ENCODE measurements around the gene VEGFB.
A peak's percentile ranks its signal among the peaks of the same experiment; 100 is the strongest.

The VEGFB gene

DNA sequence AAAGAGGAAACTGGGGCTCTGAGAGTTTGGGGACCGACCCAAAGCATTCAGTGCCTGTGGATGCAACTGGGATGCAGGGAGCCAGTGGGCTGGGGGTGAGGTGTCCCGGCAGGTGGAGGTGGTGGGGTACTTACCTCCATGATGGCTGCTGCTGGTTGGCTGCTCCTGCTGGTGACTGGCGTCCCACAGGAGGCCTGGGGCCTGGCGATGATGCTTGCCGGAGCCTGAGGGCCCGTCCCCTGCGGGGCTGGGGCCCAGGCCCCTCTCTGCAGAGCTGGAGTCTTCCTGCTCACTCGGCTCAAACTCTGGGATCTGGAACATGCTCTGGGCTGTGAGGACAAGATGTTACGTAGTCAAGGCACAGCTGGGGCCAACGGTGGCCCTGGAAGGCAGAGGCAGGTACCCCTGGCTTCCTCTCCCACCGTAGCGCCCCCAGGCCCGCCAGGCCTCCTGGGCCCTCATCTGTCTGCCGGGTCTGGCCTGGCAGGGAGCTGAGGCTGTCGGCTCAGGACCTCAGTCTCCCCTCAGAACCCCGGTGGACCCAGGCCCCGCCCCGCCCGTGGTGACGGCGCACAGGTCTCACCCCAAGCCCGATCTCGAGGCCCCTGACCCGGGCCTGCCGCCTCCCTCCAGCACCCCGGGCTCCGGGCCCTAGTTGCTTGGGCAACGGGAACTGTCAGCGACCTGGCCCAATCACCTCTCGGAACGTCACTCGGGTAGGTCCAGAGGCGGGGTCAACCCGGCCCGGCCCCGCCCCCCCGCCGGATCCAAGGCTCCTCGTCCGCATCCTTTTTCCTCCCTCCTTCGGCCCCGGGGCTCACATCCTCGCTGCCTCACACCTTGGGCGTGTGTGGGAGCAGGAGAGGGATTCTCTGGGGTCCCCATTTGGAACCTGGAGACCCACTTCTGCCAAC, 49.9 kb downstream of the VEGFB start, which contains the start of gene BAD:
BAD (minus strand) TSS at position 618 of the 914 bp plus-strand sequence; CDS start at position 321, 297 bp downstream.
- peak; percentile 81 for DNase-seq (ENCODE audit: low read depth)

GRCh38 chr11:64284962-64285884, 50.8 kb downstream of the VEGFB start, which contains the start of gene GPR137:
Gene GPR137, plus strand, starts transcription at chr11:64285848. Its CDS starts 677 bp downstream, at chr11:64286525.
- no peak for DNase-seq (ENCODE audit: low read depth)

DNA sequence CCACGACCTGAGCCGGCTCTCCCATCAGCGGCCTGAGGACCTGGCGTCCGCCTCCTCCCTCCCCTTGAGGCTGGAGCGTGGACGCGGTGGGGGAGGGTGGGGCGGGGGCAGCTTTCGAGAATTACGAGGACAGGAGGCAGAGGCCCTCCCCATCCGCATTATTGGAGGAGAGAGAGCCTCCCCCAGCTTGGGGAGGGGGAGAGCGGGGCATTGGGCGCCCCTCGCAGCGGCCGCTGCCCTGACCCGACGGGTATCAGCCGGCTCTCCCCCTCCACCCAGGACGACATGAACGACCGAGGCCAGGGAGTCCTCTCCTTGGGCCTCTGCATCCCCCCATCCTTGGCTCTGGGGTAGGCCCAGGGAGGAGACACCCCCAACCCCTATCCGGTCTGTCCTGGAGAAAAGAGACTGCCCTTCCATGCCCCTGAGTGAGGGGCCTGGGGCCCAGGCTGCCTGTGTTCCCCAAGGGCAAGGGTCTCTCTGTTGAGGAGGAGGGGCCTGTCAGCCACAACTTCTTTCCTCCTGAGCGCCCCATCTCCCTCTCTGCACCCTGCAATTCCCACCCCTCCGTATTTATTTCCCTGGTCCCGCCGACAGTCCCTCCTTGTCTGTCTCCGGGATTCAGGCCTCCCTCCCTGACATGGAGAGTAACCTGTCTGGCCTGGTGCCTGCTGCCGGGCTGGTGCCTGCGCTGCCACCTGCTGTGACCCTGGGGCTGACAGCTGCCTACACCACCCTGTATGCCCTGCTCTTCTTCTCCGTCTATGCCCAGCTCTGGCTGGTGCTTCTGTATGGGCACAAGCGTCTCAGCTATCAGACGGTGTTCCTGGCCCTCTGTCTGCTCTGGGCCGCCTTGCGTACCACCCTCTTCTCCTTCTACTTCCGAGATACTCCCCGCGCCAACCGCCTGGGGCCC, 51.8 kb downstream of the VEGFB start:
- no peak for DNase-seq (ENCODE audit: low read depth)

- DNase-seq (ENCODE audit: low read depth), result no peak
Observed at GRCh38 chr11:64286801-64287159, 52.4 kb downstream of the VEGFB start.

DNA sequence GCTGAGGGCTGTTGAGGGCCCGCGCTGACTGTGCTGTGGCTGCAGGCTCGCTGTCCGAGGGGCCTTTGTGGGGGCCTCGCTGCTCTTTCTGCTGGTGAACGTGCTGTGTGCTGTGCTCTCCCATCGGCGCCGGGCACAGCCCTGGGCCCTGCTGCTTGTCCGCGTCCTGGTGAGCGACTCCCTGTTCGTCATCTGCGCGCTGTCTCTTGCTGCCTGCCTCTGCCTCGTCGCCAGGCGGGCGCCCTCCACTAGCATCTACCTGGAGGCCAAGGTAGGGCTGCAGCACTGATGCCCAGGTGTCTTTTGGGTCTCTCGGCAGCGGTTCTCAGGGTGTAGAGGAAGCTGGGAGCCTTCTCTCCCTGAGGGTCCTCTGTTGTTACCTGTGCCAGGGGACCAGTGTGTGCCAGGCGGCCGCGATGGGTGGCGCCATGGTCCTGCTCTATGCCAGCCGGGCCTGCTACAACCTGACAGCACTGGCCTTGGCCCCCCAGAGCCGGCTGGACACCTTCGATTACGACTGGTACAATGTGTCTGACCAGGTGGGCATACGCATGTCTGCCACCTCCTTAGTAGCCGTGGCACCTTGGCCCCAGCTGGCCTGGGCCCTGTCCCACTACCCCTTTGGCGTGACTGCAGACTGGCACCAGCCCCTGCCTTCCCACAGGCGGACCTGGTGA, 53.4 kb downstream of the VEGFB start:
- DNase-seq (ENCODE audit: low read depth), result no peak

GRCh38 chr11:64288353-64288750, 54.0 kb downstream of the VEGFB start:
- DNase-seq (ENCODE audit: low read depth), result no peak
